Measurements from ENCODE around the gene PDK3.

The PDK3 gene

DNA sequence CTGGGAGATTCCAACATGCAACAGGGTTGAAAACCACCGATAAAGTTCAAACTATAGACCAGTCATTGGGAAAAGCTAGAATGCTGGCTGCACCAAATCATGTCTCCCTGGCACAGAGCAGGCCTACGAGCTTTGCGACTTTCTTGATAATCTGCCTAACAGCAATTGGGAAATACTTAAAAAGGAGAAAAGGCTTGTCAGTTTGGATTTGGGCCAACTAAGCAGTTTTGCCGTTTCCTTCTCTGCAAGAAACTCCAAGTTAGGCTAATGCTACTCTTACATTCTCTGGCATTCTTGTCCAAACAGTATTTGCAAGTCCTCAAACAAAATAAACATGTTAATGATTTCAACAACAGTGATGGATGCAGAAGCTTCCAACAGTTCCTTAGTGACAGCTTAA, 87.9 kb downstream of the PDK3 start:
- DNase-seq (ENCODE audit: low read depth): no peak

DNA sequence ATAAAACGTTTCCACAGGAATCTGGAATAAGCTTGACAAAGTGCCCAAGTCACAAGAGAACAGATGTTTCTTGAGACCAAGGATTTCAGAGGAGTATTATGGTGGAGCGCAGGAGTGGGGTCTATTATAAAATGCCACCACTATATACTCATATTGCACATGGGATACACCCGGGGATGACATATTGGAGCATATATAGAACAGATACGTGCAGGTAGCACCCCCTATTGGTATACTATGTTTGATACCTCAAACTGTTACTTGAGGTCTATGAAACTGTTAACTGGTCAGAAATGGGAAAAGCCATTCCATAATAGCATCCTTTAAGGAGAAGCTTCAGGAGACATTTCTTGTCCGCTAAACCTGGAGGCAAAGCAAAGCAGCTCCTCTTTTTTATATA, 96.0 kb downstream of the PDK3 start:
- no peak for DNase-seq (ENCODE audit: low read depth)

DNA sequence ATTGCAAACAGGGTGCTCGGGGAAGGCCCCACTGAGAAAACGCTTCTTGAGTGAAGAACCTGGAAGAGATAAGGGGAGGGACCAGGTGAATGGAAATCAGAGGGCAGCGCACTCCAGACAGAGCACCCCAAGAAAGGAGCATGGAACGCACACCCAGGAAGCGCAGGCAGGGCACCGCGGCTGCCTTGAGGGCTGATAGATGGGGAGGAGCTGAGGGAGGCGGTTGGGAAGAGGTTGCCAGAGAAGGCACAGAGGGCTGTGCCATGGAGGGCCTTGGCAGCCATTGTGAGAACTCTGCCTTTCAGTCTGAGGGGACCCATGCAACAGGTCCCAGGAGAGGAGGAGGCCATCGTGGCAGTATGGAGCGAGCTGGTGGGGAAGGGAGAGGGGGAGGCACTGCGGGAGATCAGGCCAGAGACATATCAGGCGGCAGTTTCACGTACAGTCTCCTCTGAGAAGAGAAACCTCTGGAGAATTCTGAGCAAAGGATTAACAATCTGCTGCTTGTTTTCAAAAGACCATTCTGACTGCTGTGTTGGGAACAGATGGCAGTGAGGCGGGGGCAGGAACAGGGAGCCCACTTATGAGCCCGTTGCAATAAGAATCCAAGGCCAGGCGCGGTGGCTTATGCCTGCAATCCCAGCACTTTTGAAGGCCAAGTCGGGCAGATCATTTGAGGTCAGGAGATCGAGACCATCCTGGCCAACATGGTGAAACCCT, 98.4 kb downstream of the PDK3 start:
- DNase-seq (ENCODE audit: low read depth): no peak

DNA sequence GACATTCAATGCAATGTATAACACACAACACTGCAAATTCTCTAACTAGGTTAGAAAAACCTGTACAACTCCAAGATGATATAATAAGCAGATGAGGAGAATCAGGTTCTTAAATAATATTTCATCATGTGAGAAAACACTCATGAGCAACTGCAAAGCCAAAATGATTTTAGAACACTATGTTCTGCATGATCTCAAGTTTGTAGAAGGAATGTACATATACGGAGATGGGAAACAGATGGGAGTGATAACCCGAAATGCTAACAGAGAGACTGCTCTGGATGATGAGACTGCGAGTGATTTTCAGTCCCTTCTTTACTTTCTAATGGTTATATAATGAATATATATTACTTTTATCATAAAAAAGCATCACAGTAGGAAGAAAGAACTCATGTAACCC, 101.2 kb downstream of the PDK3 start:
- DNase-seq (ENCODE audit: low read depth): no peak

DNA sequence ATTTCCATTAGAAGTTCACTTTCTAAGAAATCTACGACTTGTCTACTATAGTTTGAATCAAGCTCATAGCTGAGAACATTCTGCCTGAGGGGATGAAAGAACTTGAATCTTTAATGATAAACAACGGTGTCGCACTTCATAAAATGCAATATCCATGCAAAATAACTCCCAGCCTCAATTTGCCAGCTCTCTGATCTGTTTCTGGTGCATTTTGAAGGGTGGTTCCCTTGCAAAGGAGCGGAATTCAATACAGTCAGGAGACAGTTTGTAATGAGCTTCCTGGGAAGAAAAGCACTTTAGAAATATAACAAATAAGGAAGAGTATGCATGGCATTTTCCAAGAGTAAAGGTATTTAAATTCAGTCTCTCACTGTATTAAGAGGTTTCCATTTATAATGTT, 102.1 kb downstream of the PDK3 start:
- DNase-seq (ENCODE audit: low read depth): no peak

DNA sequence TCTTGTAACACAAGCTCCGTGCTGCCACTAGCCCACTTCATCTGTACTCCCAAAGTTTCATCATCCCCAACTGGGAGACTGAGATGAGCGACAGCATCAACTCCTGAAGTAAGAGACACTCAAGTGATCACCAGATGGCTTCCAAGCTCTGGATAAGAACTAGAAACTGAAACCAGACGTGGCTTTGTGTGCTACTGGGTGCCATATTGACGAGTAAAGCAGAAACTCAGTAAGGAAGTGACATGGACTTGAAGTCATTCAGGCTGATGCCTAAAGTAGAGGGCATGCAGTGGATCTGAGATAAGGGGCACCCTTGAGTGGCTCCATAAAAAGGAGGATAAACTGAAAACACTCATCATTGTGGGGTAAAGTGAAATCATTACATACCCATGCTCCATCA, 109.7 kb downstream of the PDK3 start:
- DNase-seq (ENCODE audit: low read depth): no peak

DNA sequence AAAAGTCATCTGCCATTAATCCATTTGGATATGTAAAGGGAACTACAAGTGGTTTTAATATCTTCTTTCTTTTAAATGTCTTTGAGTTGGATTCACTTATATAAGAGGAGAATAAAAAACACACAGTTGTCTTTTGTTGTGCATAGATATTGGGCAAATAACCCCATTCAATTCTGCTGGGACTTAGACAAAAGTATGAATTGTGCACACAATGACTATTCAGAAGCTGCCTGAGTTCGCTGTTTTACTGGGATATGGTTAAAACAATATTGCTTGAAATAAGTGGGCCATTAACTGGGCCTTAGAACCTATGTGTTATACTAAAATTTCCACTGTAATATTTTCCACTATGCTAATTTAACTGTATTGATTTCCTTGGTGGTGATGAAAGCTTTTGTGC, 110.4 kb downstream of the PDK3 start:
- DNase-seq (ENCODE audit: low read depth): no peak

DNA sequence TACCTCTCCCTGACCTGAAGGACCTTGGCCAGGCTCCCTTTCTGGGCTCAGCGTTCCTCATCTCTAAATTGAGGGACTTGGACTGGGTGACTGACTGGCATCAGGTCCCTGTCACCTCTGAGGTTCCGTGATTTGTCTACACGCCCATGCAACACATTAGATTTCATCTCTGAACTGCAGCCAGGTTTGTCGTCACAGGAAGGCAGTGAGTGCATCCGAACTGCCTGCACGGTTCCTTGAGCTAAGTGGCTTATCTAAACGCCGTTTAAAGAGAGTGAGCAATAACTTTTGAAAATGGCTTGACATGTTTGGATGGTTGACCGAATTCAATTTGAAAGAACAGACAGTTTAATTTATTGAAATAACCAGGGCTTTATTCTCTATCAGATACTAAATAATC, 112.0 kb downstream of the PDK3 start:
- no peak for DNase-seq (ENCODE audit: low read depth)

Measured in T-helper 22 cell (primary cell).